Vagina (tissue), 2 donors: ENCODE results near the gene ESCO1. TPM values are rescaled to one million over a fixed set of nuclear protein-coding genes. Genes with fewer than 3 reads are reported as not detected.
"Not testable (repeated sequence)": the region's sequence is repeated elsewhere in the genome, so short reads cannot be mapped to it uniquely, and the experiment has no call there.

Experiments
- DNase-seq, 2 donors: peaks; one replicate each; pipeline ENCODE4 v3.0.0-alpha.2; 2017; ENCODE audit errors: extremely low spot score in 2 of 2
- H3K27ac ChIP-seq: fragments of 200-600 bp; sonication (generic); one replicate; pipeline ENCODE4 v1.5.1; 2019
- H3K27me3 ChIP-seq: fragments of 200-600 bp; sonication (generic); one replicate; pipeline ENCODE4 v1.5.1; 2019
- H3K36me3 ChIP-seq, 2 donors: fragments of 200-600 bp; sonication (generic); one replicate each; pipeline ENCODE4 v1.5.1; 2017 to 2019
- H3K4me1 ChIP-seq: fragments of 200-600 bp; sonication (generic); one replicate; pipeline ENCODE4 v1.5.1; 2019
- H3K4me3 ChIP-seq, 2 donors: fragments of 200-600 bp; sonication (generic); 1 replicate in 1 of 2; 2 replicates in 1 of 2; pipeline ENCODE4 v1.5.1; 2016 to 2019
- H3K9me3 ChIP-seq: fragments of 200-600 bp; sonication (generic); one replicate; pipeline ENCODE4 v1.5.1; 2019
- POLR2A ChIP-seq, 2 donors: fragments of 450-650 bp; IDR thresholded peaks; one replicate each; pipeline ENCODE4 v1.6.1; 2017; ENCODE audit warnings: antibody characterized with exemption in 2 of 2, mild to moderate bottlenecking in 2 of 2, moderate library complexity in 2 of 2
- POLR2AphosphoS5 ChIP-seq, 2 donors: sonication (generic); formaldehyde crosslinking; IDR thresholded peaks; one replicate each; pipeline ENCODE4 v1.9.0; 2017; ENCODE audit warnings: antibody characterized with exemption in 2 of 2, mild to moderate bottlenecking in 2 of 2, low read depth in 1 of 2; ENCODE audit not compliant: insufficient read depth in 1 of 2
- intact Hi-C: fragments of 100-400 bp; cut with DNase I; formaldehyde crosslinking; loops from one replicate; pipeline ENCODE4 v1.15.1; 2023
- total RNA-seq: library from RNA; depleted of rRNA; stranded (reverse); fragments of >200 nt; gene quantifications from one replicate; pipeline ENCODE4 v1.2.3, GENCODE V29; 2016
- TF ChIP-seq, protein P1 (sequence below), 3 experiments: fragments of 450-650 bp in 2 of 3; fragments of 200-600 bp in 1 of 3; sonication (generic) in 1 of 3; IDR thresholded peaks; one replicate each; pipeline ENCODE4 v1.5.1; 2017 to 2019; ENCODE audit warnings: antibody characterized with exemption in 3 of 3, mild to moderate bottlenecking in 2 of 3, moderate library complexity in 2 of 3

The ESCO1 gene
- total RNA-seq, 1 donor from 2014 or later = 16.0 TPM

DNA sequence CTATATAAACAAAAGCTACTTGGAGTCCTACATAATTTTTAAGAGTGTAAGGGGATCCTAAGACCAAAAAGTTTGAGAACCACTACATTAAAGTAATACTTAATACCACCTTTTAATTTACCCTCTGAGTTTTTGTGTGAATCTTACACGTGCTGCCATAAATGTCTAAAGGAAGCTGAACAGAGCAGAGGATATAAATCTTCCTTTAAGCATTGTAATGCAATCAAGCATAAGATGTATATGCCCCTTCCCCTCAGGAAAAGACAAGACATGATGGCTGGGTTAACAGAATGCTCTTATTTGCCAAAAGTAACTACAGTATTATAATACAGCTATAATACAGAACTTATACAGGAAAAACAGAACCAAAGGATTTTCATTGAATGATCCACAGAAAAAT is 2.9 kb downstream of the ESCO1 start:
- no peak for DNase-seq
- TF ChIP-seq POLR2AphosphoS5 (IDR thresholded peaks at IDR 0.05; ENCODE audit: insufficient read depth in 1 of 2, low read depth in 1 of 2) (no peak), POLR2A (IDR thresholded peaks at IDR 0.05) (no peak)
- TF ChIP-seq, protein P1, sequence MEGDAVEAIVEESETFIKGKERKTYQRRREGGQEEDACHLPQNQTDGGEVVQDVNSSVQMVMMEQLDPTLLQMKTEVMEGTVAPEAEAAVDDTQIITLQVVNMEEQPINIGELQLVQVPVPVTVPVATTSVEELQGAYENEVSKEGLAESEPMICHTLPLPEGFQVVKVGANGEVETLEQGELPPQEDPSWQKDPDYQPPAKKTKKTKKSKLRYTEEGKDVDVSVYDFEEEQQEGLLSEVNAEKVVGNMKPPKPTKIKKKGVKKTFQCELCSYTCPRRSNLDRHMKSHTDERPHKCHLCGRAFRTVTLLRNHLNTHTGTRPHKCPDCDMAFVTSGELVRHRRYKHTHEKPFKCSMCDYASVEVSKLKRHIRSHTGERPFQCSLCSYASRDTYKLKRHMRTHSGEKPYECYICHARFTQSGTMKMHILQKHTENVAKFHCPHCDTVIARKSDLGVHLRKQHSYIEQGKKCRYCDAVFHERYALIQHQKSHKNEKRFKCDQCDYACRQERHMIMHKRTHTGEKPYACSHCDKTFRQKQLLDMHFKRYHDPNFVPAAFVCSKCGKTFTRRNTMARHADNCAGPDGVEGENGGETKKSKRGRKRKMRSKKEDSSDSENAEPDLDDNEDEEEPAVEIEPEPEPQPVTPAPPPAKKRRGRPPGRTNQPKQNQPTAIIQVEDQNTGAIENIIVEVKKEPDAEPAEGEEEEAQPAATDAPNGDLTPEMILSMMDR (IDR thresholded peaks at IDR 0.05) = no peak
- no peaks in the 10 kb centered on the region for H3K9me3 ChIP-seq
- intact Hi-C loops = no loop called here
- H3K27ac ChIP-seq = no peak overlapping the region
- no peaks in the 10 kb centered on the region for H3K27me3 ChIP-seq
- peaks cover 35% of the 10 kb centered on the region for H3K4me1 ChIP-seq
- H3K4me3 ChIP-seq = no peak overlapping the region
- H3K36me3 ChIP-seq = no peaks in the 10 kb centered on the region

DNA sequence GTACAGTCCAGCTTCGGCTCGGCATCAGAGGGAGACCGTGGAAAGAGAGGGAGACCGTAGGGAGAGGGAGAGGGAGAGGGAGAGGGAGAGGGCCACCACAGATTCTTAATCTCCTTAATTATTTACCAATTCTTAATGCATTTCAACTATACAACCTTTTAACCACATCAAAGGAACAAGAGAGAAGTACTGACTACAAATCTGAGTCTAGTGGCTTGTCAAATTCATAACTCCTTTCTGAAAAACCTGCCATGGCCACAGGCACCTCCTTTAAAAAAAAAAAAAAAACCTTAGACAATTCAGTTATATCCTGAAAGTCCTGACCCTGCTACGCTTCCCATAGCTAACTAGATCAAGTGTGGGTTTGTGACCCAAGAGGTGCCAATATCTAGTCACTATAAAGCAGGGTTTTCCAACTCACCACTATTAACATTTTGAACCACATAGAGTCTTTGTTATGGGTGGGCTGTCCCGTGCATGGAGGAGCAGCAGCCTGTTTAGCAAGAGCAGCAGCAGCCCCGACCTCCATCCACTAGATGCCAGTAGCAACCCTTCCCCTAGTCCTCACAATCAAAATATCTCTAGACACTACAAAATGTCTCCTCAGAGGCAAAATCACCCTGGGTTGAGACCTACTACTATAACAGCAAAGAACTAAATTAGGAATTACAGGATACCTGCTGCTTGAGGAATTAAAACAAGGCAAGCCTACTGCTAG is 6.8 kb downstream of the ESCO1 start:
- DNase-seq = no peak
- no peaks in the 10 kb centered on the region for H3K36me3 ChIP-seq
- intact Hi-C loops = no loop called here
- no peak for TF ChIP-seq POLR2AphosphoS5 (IDR thresholded peaks at IDR 0.05; ENCODE audit: insufficient read depth in 1 of 2, low read depth in 1 of 2)
- TF ChIP-seq POLR2A (IDR thresholded peaks at IDR 0.05) = no peak
- TF ChIP-seq, protein P1 (IDR thresholded peaks at IDR 0.05) = no peak
- no peak overlapping the region for H3K27ac ChIP-seq
- no peak overlapping the region for H3K4me3 ChIP-seq
- H3K27me3 ChIP-seq = no peaks in the 10 kb centered on the region
- peaks cover 23% of the 10 kb centered on the region for H3K4me1 ChIP-seq
- H3K9me3 ChIP-seq = no peaks in the 10 kb centered on the region

DNA sequence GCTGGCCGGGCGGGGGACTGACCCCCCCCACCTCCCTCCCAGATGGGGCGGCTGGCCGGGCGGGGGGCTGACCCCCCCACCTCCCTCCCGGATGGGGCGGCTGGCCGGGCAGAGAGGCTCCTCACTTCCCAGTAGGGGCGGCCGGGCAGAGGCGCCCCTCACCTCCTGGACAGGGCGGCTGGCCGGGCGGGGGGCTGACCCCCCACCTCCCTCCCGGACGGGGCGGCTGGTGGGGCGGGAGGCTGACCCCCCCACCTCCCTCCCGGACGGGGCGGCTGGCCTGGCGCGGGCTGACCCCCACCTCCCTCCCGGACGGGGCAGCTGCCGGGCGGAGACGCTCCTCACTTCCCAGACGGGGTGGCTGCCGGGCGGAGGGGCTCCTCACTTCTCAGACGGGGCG is 8.1 kb downstream of the ESCO1 start:
- H3K4me3 ChIP-seq, DNase-seq, H3K27ac ChIP-seq, H3K4me1 ChIP-seq, H3K27me3 ChIP-seq, intact Hi-C loops, H3K9me3 ChIP-seq, H3K36me3 ChIP-seq: not testable (repeated sequence)

DNA sequence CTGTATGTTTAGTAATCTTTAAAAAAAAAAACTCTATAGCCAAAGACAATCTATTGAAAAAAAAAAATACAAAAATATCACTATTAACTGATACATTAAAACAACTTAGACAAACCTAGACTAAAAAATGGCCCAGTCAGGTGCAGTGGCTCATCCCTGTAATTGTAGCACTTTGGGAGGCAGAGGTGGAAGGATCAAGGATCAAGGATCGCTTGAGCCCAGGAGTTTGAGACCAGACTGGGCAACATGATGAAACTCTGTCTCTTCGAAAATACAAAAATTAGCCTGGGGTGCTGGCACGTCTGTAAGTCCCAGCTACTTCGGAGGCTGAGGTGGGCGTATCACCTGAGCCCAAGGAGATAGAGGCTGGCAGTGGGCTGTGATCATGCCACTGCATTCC is 16.1 kb downstream of the ESCO1 start:
- TF ChIP-seq, protein P1 (IDR thresholded peaks at IDR 0.05) = no peak
- no peak for TF ChIP-seq POLR2AphosphoS5 (IDR thresholded peaks at IDR 0.05; ENCODE audit: insufficient read depth in 1 of 2, low read depth in 1 of 2)
- TF ChIP-seq POLR2A (IDR thresholded peaks at IDR 0.05) = no peak
- no peaks in the 10 kb centered on the region for H3K27me3 ChIP-seq
- intact Hi-C loops = no loop called here

DNA sequence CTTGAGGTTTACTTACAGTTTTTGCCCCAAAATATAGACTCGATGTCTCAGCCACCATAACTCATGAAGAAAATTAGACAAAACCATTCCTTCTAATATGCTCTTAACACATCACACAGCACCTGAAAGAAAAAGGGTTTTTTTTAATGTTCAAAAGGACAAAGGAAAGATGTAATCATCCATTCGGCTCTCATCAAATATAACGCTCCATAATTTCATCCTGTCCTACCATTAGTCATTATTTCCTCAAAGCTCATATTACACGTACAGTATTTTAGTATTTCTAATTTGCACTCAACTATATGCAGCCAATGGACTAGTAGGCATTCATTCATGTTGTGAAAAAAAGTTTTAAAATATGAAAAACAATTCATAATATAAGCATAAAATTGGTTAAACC is 24.8 kb downstream of the ESCO1 start:
- Histone ChIP-seq H3K27ac (no peak overlapping the region), H3K9me3 (no peaks in the 10 kb centered on the region), H3K27me3 (no peaks in the 10 kb centered on the region), H3K4me1 (no peaks in the 10 kb centered on the region), H3K4me3 (no peak overlapping the region), H3K36me3 (peaks cover 3 to 40% of the 10 kb centered on the region in 2 donors)
- intact Hi-C loops = no loop called here
- TF ChIP-seq, protein P1 (IDR thresholded peaks at IDR 0.05) = no peak
- TF ChIP-seq POLR2A (IDR thresholded peaks at IDR 0.05) = no peak
- TF ChIP-seq POLR2AphosphoS5 (IDR thresholded peaks at IDR 0.05; ENCODE audit: insufficient read depth in 1 of 2, low read depth in 1 of 2) = no peak
- DNase-seq = no peak

More for the DNA sequence above, 16.1 kb downstream of the ESCO1 start:
- H3K4me1 ChIP-seq = no peaks in the 10 kb centered on the region
- DNase-seq = no peak
- H3K27ac ChIP-seq = no peak overlapping the region
- no peaks in the 10 kb centered on the region for H3K9me3 ChIP-seq
- H3K36me3 ChIP-seq = no peaks in the 10 kb centered on the region
- no peak overlapping the region for H3K4me3 ChIP-seq
